ENCODE data around the gene TRAPPC3L.

Gene TRAPPC3L

GRCh38 chr6:116447496-116448011 is 97.9 kb downstream of the TRAPPC3L start:
- Histone ChIP-seq H2BK5ac (ENCODE audit: low read depth, low read length, poor library complexity, severe bottlenecking) (no peak overlapping the region), H3K79me1 (replicated peaks; ENCODE audit: low read length, poor library complexity, severe bottlenecking) (peaks cover 3% of the 10 kb centered on the region), H3K27me3 (ENCODE audit: control insufficient read depth in 1 of 2, insufficient read depth in 1 of 2, low read length in 2 of 2) (no peaks in the 10 kb centered on the region), H3K23ac (ENCODE audit: low read length in 2 of 2) (no peak overlapping the region), H3K36me3 (ENCODE audit: control insufficient read depth in 1 of 2, insufficient read depth in 2 of 2, low read depth in 1 of 2, low read length in 2 of 2) (no peaks in the 10 kb centered on the region), H3K4me1 (ENCODE audit: control insufficient read depth, insufficient read depth, low read depth, low read length) (peaks cover 8% of the 10 kb centered on the region), H3K4me2 (ENCODE audit: low read length, poor library complexity, severe bottlenecking) (peak overlapping the region; percentile 56), H3K4me3 (ENCODE audit: insufficient read depth in 1 of 2, low read depth in 1 of 2, low read length in 2 of 2) (no peak overlapping the region), H3K9ac (ENCODE audit: low read length) (peak overlapping the region; percentile 73), H3K9me3 (ENCODE audit: control insufficient read depth, low read length) (no peaks in the 10 kb centered on the region), H3K18ac (ENCODE audit: low read depth in 1 of 2, low read length in 2 of 2) (no peak overlapping the region), H2AK5ac (ENCODE audit: low read length, severe bottlenecking) (no peak overlapping the region), H3K27ac (ENCODE audit: low read length, poor library complexity, severe bottlenecking) (peak overlapping the region; percentile 93), H2BK120ac (ENCODE audit: low read depth, low read length) (no peak overlapping the region), H3K14ac (ENCODE audit: low read length in 2 of 2) (no peak overlapping the region), H2BK12ac (ENCODE audit: low read length in 2 of 2) (no peak overlapping the region), H3K4ac (ENCODE audit: low read depth in 1 of 2, low read length in 2 of 2) (no peak overlapping the region), H2BK15ac (ENCODE audit: low read depth, poor library complexity, severe bottlenecking) (no peak overlapping the region), H4K8ac (ENCODE audit: low read length) (no peak overlapping the region), H4K91ac (ENCODE audit: low read length) (no peak overlapping the region), H2AFZ (ENCODE audit: low read depth, low read length) (no peak overlapping the region)
- peak; percentile 99 for DNase-seq
- under 1% methylated on average over 2 of the region's 2 CpGs for WGBS

- H3K9ac ChIP-seq (ENCODE audit: low read length), result peak overlapping the region; percentile 73
These were observed 98.4 kb downstream of the TRAPPC3L start for GRCh38 chr6:116447052-116447451.

GRCh38 chr6:116446399-116446798 is 99.1 kb downstream of the TRAPPC3L start:
- peak; percentile 29 for DNase-seq
- H2BK12ac ChIP-seq (ENCODE audit: low read length in 2 of 2), result no peak overlapping the region
- H4K91ac ChIP-seq (ENCODE audit: low read length), result no peak overlapping the region
- WGBS, result no CpG with 5 or more reads among the region's 1 CpG
- H3K27ac ChIP-seq (ENCODE audit: low read length, poor library complexity, severe bottlenecking), result peak overlapping the region; percentile 39
- no peak overlapping the region for H3K4me3 ChIP-seq (ENCODE audit: insufficient read depth in 1 of 2, low read depth in 1 of 2, low read length in 2 of 2)
- H3K36me3 ChIP-seq (ENCODE audit: control insufficient read depth in 1 of 2, insufficient read depth in 2 of 2, low read depth in 1 of 2, low read length in 2 of 2), result no peaks in the 10 kb centered on the region
- no peak overlapping the region for H3K4ac ChIP-seq (ENCODE audit: low read depth in 1 of 2, low read length in 2 of 2)
- H2BK5ac ChIP-seq (ENCODE audit: low read depth, low read length, poor library complexity, severe bottlenecking), result no peak overlapping the region
- peaks cover 8% of the 10 kb centered on the region for H3K79me1 ChIP-seq (replicated peaks; ENCODE audit: low read length, poor library complexity, severe bottlenecking)
- H3K18ac ChIP-seq (ENCODE audit: low read depth in 1 of 2, low read length in 2 of 2), result no peak overlapping the region
- no peak overlapping the region for H3K14ac ChIP-seq (ENCODE audit: low read length in 2 of 2)
- no peak overlapping the region for H2AK5ac ChIP-seq (ENCODE audit: low read length, severe bottlenecking)
- no peaks in the 10 kb centered on the region for H3K27me3 ChIP-seq (ENCODE audit: control insufficient read depth in 1 of 2, insufficient read depth in 1 of 2, low read length in 2 of 2)
- H2BK15ac ChIP-seq (ENCODE audit: low read depth, poor library complexity, severe bottlenecking), result no peak overlapping the region
- H4K8ac ChIP-seq (ENCODE audit: low read length), result no peak overlapping the region
- H3K4me1 ChIP-seq (ENCODE audit: control insufficient read depth, insufficient read depth, low read depth, low read length), result peaks cover 8% of the 10 kb centered on the region
- no peak overlapping the region for H3K23ac ChIP-seq (ENCODE audit: low read length in 2 of 2)
- no peak overlapping the region for H3K9ac ChIP-seq (ENCODE audit: low read length)
- H2BK120ac ChIP-seq (ENCODE audit: low read depth, low read length), result no peak overlapping the region
- no peak overlapping the region for H2AFZ ChIP-seq (ENCODE audit: low read depth, low read length)
- H3K9me3 ChIP-seq (ENCODE audit: control insufficient read depth, low read length), result no peaks in the 10 kb centered on the region
- no peak overlapping the region for H3K4me2 ChIP-seq (ENCODE audit: low read length, poor library complexity, severe bottlenecking)

More at GRCh38 chr6:116447052-116447451, 98.4 kb downstream of the TRAPPC3L start:
- 82% methylated on average over 1 of the region's 3 CpGs for WGBS
- Histone ChIP-seq H4K91ac (ENCODE audit: low read length) (no peak overlapping the region), H3K4me3 (ENCODE audit: insufficient read depth in 1 of 2, low read depth in 1 of 2, low read length in 2 of 2) (no peak overlapping the region), H3K23ac (ENCODE audit: low read length in 2 of 2) (no peak overlapping the region), H3K18ac (ENCODE audit: low read depth in 1 of 2, low read length in 2 of 2) (peak overlapping the region in 1 of 2 experiments; percentile 37), H3K4me1 (ENCODE audit: control insufficient read depth, insufficient read depth, low read depth, low read length) (peaks cover 8% of the 10 kb centered on the region), H3K79me1 (replicated peaks; ENCODE audit: low read length, poor library complexity, severe bottlenecking) (peaks cover 5% of the 10 kb centered on the region), H2BK120ac (ENCODE audit: low read depth, low read length) (no peak overlapping the region), H3K14ac (ENCODE audit: low read length in 2 of 2) (no peak overlapping the region), H4K8ac (ENCODE audit: low read length) (no peak overlapping the region), H2AK5ac (ENCODE audit: low read length, severe bottlenecking) (no peak overlapping the region), H2BK5ac (ENCODE audit: low read depth, low read length, poor library complexity, severe bottlenecking) (no peak overlapping the region), H3K36me3 (ENCODE audit: control insufficient read depth in 1 of 2, insufficient read depth in 2 of 2, low read depth in 1 of 2, low read length in 2 of 2) (no peaks in the 10 kb centered on the region), H3K27ac (ENCODE audit: low read length, poor library complexity, severe bottlenecking) (peak overlapping the region; percentile 89), H3K4me2 (ENCODE audit: low read length, poor library complexity, severe bottlenecking) (peak overlapping the region; percentile 50), H2AFZ (ENCODE audit: low read depth, low read length) (no peak overlapping the region), H3K27me3 (ENCODE audit: control insufficient read depth in 1 of 2, insufficient read depth in 1 of 2, low read length in 2 of 2) (no peaks in the 10 kb centered on the region), H3K4ac (ENCODE audit: low read depth in 1 of 2, low read length in 2 of 2) (no peak overlapping the region), H2BK12ac (ENCODE audit: low read length in 2 of 2) (peak overlapping the region in 1 of 2 experiments; percentile 6), H2BK15ac (ENCODE audit: low read depth, poor library complexity, severe bottlenecking) (no peak overlapping the region), H3K9me3 (ENCODE audit: control insufficient read depth, low read length) (no peaks in the 10 kb centered on the region)
- peak; percentile 59 for DNase-seq

- Histone ChIP-seq H3K14ac (ENCODE audit: low read length in 2 of 2) (no peak overlapping the region), H3K23ac (ENCODE audit: low read length in 2 of 2) (no peak overlapping the region), H3K27ac (ENCODE audit: low read length, poor library complexity, severe bottlenecking) (no peak overlapping the region), H2BK120ac (ENCODE audit: low read depth, low read length) (no peak overlapping the region), H2BK15ac (ENCODE audit: low read depth, poor library complexity, severe bottlenecking) (no peak overlapping the region), H3K27me3 (ENCODE audit: control insufficient read depth in 1 of 2, insufficient read depth in 1 of 2, low read length in 2 of 2) (no peaks in the 10 kb centered on the region), H3K9ac (ENCODE audit: low read length) (no peak overlapping the region), H3K4ac (ENCODE audit: low read depth in 1 of 2, low read length in 2 of 2) (peak overlapping the region in 1 of 2 experiments; percentile 75), H3K36me3 (ENCODE audit: control insufficient read depth in 1 of 2, insufficient read depth in 2 of 2, low read depth in 1 of 2, low read length in 2 of 2) (no peaks in the 10 kb centered on the region), H4K91ac (ENCODE audit: low read length) (no peak overlapping the region), H2AFZ (ENCODE audit: low read depth, low read length) (no peak overlapping the region), H3K18ac (ENCODE audit: low read depth in 1 of 2, low read length in 2 of 2) (no peak overlapping the region), H4K8ac (ENCODE audit: low read length) (no peak overlapping the region), H2BK5ac (ENCODE audit: low read depth, low read length, poor library complexity, severe bottlenecking) (no peak overlapping the region), H3K9me3 (ENCODE audit: control insufficient read depth, low read length) (no peaks in the 10 kb centered on the region), H3K4me2 (ENCODE audit: low read length, poor library complexity, severe bottlenecking) (no peak overlapping the region), H3K79me1 (replicated peaks; ENCODE audit: low read length, poor library complexity, severe bottlenecking) (peaks cover 8% of the 10 kb centered on the region), H2BK12ac (ENCODE audit: low read length in 2 of 2) (no peak overlapping the region), H3K4me3 (ENCODE audit: insufficient read depth in 1 of 2, low read depth in 1 of 2, low read length in 2 of 2) (no peak overlapping the region), H3K4me1 (ENCODE audit: control insufficient read depth, insufficient read depth, low read depth, low read length) (peaks cover 5% of the 10 kb centered on the region), H2AK5ac (ENCODE audit: low read length, severe bottlenecking) (no peak overlapping the region)
- 68% methylated on average over 5 of the region's 5 CpGs for WGBS
- no peak for DNase-seq
These were observed 100.4 kb downstream of the TRAPPC3L start for GRCh38 chr6:116445102-116445501.
